Stimulated activated CD4-positive, alpha-beta T cell treated with anti-CD3 and anti-CD28 coated beads, TNF-alpha, amount 100 ng/mL, for 4 hours (primary cell): ENCODE data around the gene SLC8A2.
"Not testable (repeated sequence)": the region's sequence is repeated elsewhere in the genome, so short reads cannot be mapped to it uniquely, and the experiment has no call there.

Source experiments
- DNase-seq, 3 experiments: peaks; one replicate each; pipeline ENCODE4 v3.0.0-alpha.2; 2020; ENCODE audit warnings: low read depth in 3 of 3

SLC8A2 gene

DNA sequence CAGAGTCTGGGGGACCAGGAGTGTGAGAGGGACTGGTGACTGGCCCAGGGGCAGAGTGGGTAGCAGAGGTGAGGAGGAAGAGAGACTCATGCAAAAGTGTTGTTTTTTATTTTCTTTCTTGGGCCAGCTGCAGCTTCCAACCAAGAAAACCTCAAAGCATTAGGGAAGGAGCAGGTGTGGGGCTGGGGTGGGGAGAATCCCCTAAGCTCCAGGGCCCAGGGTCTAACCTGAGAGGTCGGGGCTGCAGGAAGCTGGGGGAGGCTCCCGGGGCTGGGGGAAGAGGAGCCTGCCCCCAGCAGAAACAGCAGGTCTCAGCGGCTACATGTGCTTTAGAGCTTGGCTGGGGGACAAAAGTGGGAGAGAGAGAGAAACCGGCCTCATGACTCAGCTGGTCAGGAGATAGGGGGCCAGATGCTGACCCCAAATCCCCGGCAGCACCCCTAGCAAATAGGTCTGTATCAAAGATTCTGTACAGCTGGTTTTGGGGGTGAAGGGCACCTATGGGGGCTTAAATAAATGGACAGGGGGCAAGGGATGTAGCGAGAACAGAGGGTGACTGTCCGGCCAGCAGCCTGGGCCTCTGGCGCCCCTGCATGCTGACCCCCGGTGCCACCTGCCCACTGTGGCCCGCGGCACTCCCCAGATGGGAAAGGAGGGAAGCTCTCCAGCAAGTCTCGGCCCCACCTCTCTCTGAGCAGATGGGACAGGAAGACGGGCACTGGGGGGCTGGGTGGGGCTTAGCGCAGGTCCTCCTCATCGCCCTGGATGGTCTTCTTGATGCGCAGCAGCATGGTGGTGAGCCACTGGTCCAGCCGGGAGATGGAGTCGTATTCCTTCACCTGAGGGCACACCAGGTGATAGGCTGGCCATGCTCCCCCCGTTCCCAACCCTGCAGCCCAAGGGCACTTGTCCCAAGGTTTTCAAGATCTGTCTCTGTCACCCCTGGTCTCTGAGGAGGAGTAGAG lies 16.1 kb upstream of the SLC8A2 start:
- DNase-seq: no peak

DNA sequence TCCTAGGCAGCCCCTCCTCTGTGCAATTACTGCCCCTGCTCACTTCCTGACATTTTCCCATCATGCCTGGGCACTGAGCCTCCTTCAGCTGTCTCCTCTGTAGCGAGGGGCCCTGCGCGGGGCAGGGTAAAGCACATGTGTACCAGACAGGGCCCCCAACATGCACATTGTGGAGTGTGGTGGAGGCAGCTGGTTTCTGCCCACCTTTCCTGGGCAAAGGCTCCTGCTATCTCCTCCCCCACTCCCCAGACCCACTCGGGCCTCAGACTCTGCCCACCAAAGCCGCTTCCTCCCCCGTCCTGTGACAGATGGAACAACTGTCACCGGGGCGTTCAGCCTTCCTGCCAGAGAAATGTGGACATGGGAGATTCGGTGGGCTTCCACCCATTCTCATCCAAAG lies 15.2 kb upstream of the SLC8A2 start:
- no peak for DNase-seq

DNA sequence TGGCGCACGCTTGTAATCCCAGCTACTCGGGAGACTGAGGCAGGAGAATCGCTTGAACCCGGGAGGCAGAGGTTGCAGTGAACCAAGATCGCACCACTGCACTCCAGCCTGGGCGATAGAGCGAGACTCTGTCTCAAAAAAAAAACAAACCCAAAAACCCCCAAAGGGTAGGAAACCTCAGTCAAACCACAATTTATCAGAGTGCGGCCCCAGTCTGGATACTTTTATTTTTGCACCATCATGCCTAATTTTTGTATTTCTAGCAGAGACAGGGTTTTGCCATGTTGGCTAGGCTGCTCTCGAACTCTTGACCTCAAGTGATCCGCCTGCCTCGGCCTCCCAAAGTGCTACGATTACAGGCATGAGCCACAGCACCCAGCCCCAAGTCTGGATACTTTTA lies 14.5 kb upstream of the SLC8A2 start:
- DNase-seq: not testable (repeated sequence)

DNA sequence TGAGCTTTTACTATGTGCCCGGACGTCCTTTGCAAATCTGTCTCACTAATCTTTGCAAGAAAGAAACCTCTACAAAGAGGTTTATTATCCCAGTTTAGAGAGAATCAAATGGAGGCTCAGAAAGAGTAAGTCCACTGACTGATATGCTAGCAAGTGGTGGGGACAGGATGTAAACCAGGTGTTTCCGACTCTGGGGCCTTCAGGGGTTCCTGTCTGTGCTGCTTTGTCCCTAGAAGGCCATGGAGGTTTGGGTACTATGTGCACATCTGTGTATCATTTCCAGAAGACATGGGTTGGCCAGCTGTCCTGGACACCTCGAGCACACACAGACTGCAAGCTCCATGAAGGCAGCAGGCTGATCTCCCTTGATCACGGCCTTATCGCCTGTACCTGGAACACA lies 13.5 kb upstream of the SLC8A2 start:
- no peak for DNase-seq

DNA sequence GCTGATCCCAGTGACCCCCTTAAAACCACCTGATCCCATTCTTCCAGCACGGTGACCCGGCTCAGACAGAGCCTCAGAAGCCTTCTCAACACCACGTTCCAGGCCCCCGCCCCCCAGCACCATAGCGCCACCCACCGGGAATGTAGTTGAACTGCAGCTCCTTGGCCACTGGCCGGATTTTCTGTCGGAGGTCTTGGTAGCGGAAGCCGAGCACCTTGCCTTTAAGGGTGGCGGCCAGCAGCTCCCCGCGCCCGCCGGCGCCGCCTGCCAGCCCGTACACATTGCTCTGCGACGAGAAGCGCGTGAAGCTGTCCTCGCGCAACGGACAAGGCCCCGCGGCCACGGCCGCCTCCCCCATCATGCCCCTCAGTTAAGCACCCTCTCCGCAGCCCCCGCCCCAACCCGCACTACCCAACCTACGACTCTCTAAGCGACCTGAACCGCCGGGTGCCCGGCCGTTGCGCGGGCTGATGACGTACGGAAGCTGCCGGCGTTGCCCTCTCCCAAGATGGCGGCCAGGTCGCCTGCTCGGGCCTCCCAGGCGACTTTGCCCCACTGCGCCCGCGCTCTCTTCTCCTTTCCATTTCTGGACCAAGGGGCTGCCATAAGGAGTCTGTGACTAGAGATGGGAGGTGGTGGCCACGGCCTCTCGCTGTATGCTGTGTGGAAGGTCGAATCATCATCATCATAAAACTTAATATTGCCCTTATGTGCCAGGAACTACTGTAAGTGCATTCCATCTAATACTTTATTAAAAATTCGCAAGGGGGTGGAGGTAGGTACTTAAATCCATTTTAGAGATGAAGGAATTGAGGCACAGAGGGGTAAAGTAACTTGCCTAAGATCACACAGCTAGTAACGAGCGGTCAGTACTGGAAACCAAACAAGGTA lies 12.4 kb upstream of the SLC8A2 start, which contains the start of gene KPTN:
TSS of gene KPTN (minus strand) at position 420 of the 891 bp plus-strand sequence. CDS start at position 361, 59 bp downstream.
- DNase-seq: peak; percentile 78 to 84 (median 81)

DNA sequence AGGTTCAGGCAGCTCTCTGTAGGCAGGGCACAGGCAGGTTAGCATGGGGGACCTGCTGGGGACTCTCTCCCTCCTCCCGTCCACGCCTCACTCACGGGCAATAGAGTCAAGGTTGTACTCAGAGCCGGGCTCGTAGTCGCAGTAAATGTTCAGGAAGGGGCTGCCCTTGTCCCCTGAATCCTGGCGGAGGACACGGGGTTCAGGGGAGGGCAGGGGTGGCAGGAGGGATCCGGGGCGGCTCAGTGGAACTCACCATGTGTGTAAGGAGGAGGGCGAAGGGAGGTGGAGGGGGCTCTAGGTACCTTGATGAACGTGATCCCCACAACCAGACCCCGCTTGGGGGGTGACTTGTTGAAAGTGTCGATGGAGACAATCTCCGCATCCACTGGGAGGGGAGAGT lies 11.5 kb upstream of the SLC8A2 start:
- no peak for DNase-seq

DNA sequence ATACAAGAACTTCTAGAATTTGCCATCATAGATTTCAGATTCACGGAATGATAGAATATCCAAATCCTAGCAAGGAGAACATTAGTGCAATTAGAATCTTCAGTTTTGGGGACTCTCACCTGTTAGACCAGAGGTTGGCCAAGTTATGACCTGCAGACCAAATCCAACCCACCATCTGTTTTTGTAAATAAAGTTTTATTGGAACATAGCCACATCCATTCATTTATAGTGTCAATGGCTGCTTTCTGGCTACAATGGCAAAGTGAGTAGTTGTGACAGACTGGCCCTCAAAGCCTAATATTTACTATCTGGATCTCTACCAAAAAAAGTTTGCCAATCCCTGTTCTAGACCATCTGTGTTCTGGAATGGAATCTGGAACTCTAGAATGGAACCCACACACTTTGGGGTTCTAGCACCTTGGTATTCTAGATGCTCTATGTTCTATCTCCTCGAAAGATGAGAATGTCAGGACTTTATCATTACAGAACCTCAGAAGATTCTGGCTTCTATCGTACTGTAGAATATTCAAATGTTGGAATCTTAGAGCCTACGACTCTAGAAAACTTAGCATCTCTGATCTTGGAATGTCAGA lies 9.9 kb upstream of the SLC8A2 start:
- DNase-seq: no peak

DNA sequence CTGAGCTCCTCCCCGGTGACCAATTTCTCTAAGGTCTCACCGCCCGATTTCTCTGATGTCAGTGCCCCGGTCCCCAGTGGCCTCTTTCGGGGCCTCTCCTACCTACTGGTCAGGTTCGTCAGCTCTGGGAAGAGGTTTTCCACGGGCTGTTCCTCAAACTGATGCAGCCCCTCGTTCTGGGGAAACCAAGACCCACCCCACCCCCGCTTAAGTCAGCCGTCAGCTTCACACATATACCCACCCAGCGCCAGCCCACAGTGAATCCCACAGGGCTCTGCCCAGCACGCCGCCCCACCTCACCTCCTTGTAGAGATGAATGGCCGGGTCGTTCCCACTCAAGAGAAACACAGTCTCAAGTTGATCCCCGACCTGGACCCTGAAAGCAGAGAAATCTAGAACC lies 9.0 kb upstream of the SLC8A2 start:
- no peak for DNase-seq

DNA sequence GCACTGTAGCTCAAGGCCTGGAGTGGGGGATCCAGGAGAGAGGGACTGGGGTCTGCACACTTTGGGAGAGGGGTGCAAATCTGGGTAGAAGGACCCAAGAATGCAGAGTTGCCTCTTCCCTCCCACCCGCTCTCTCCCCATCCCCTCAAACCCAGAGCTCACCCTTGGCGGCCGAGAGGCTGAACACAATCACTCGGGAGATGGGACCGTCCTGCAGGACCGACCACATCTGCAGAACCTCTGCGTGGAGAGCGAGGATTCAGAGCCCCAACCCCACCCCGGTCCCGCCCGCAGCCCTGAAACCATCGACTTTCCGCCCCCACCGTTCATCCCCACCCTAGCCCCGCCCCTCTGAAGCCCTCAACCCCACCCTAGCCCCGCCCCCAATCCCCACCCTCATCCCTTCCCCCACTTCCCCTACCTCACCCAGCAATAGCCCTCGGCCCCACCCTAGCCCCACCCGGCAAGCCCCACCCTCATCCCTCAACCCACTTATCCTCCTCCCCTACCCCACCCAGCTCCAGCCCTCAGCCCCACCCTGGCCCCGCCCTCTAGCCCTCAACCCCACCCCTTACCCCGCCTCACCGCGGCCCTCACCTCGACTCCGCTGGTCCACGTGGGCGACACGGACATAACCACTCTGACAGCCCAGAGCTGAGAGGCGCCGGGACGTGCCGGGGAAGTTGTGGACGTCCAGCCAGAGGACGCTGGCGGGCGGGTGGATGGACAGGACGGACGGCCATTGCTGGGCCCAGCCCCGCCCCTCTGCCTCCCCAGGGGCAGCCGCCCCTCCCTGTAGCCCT lies 8.2 kb upstream of the SLC8A2 start:
- no peak for DNase-seq

DNA sequence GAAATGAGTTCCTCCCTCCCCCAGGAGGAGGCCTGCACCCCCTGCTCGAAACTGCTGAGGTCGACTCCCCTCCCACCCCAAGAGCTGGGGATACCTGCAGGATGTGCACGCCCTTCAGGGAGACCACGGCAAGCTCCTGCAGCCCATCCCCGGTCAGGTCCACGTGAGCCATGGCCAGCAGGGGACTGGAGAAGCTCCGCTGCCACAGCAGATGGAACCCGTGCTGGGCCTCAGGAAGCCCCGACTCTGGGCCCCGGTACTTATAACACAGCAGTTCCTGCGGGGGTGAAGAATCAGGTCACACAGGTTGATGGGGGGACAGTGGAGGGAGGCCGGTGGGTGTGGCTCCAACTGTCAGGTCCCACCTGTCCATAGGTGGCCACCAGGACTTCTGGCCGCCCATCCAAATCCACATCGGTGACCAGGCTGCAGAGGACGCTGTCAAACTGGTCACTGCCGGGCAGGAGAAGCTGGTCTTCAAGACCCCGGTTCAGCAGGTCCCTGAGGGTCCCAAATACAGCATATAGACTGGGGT lies 4.8 kb upstream of the SLC8A2 start:
- DNase-seq: no peak

DNA sequence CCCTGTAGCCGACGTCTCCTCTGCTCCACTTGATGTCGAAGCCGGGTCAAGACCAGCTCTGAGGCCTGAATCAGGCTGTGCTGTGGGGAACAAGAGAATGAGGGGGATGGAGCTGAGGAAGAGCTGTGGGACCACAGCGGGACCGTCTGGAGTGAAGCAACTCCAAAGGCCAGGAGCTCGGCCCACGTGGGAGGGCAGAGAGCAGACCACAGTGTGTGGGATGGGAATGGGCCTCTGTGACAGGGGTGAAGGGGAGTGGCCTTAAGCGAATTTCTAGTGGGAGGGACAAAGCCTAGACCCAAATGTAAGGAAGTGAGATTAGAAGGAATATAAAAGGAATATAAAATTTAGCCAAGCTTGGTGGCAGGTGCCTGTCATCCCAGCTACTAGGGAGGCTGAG lies 3.8 kb upstream of the SLC8A2 start:
- no peak for DNase-seq

DNA sequence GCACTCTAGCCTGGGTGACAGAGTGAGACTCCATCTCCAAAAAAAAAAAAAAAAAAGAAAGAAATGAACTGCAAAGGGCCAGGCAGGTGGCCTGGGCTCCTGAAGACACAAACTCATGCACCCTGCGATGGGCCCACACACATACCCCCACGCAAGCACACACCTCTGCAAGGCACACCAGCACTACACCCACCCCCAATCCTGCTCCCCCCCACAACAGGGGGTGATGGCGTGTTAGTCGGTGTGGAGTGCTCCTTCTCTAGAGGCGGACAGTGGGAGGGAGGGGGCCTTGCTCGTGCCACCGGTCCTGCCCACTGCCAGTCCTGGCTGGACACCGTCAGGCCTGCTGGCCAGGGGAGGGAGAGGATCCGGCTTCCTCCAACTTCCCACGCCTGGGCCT lies 1.6 kb upstream of the SLC8A2 start:
- DNase-seq: no peak

DNA sequence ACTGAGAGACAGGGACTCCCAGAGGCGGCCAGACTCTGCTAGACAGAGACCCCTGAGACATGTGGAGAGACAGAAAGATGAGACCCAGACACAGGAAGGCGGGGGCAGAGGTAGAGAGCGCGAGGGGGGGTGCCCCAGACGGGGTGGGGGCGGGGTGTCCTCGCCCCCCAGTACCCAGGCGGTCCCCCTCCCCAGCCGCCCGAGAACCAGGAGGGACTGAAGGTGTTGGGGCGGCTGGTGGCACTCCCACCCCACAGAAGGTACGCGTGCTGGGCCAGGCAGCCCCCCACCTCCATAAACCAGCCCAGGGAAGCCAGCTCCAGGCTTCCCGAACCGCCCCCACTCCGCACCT lies 336 bp downstream of the SLC8A2 start:
- no peak for DNase-seq

DNA sequence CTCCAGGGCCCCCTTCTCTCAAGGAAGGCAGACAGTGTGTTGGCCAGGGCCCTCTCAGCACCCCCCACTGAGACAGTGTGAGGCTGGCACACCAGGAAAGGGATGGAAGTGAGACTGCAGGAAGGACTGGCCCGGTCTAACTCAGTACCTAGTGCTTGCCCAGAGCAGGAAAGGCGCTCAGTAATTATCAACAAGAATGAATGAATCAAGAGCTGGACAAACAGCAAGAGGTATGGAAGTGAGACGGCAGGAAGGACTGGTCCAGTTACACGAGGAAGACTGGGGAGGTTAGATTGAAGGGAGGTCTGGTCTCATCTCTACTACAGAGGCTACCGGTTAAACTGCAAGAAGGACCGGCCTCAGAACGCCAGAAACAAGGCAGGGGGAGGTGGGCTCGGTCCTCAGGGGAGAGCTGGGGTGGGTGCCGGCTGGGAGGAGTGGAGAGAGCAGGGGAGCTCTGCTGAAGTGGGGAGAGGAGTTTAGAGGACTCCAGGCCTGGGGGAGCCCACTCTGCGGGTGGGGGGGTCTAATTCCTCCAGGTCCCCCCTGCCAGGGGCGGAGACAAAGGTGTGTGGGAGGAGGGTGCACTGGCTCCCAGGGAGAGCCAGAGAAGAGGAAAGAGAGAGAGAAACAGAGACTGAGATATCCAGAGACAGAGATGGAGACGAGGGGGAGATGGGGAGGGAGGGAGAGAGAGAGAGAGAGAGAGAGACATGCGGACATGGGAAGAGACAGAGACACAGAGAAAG lies 1.1 kb downstream of the SLC8A2 start:
- DNase-seq: no peak

DNA sequence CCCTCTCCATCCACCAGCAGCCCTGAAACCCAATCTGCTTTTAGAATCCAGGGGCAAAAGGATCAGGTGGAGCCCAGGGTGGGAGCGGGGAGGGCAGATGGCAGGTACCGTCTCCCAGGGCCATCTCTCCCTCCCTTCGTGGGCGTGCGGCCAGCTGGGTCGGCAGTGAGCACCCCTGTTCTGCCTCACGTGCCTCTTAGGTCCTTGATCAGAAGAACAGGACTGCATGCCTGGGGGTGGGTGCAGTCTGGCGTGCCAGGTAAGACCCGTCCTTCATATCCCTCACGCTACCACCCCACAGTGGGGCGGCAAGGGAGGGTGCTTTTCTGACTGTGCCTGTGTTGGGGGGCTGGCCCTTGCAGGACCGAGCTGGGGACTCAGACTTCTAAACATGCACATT lies 2.0 kb downstream of the SLC8A2 start:
- no peak for DNase-seq

DNA sequence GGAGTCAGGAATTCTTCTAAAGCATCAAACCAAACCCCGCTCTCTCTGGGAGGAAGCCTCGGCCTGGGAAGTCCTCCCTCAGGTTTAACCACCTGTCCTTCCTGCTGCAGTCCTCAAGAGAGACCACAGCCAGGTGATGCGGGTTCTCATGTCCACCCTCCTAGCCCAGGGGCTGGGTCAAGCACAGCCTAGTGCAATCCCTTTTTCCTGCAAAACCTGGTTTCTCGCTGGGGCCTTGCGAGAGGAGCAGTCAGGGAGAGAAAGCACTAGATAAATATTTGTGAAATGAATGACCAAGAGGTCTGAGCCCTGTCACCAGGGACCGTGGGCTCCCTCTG lies 2.4 kb downstream of the SLC8A2 start:
- no peak for DNase-seq

DNA sequence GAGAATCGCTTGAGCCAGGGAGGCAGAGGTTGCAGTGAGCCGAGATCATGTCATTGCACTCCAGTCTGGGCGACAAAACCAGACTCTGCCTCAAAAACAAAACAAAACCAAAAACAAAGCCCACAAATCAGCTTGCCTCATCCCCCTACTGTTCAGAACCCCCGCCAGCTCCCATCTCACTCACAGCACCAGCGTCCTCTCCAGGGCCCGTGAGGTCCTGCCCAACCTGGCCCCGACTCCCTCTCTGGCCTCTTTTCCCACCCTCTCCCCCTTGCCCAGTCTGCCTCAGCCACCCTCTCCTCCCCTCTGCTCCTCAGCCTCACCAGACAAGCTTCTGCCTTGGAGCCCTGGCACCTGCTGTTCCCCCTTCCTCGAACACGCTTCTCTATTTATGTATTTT lies 3.8 kb downstream of the SLC8A2 start:
- DNase-seq: no peak

DNA sequence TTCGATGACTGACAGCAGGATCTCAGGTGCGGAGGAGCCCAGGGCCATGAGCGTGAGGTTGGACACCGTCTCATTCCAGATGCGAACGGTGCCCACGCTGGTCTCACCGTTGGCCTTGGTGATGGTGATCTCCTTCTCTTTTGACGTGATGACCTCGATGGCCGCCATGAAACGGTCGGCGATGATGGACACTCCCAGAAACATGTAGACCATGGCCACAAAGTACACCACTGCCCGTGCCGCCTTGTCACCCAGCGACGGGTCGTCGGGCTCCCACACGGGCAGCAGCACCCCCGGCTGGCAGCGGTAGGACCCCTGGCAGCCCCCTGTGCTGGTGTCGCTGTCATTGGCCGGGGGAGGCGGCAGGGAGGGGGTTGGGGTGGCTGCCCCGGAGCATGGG lies 5.7 kb downstream of the SLC8A2 start:
- no peak for DNase-seq

DNA sequence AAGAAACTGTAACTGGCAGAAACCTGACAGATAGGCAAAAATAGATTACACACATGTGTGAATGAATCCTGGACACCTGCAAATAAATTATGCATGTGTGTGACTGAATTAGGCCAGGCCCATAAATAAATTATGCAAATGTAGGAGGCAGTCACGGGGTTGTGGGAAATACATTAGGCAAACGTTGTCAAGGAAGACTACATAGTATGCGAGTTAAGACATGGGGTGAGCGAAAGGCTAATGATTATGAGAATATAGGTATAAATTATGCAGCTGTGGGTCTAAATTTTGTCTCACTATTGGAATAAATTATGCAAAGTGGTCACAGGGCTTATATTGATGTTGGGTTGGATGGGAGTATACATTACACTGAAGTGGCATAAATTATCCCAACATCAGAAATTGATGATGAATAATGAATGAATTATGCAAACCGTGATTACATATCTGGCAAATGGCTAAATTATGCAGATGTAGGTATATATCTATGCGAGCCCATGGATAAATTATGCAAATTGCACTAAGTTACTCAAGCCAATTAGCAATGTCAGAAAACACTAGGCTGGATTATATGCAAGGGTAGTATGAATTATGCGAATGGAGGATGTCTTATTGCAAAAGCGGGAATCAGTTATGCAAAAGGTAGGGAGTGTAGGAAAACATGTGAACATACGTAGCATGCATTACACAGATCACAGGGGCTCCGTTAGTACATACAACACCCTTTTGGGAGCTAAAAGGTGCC lies 6.8 kb downstream of the SLC8A2 start:
- no peak for DNase-seq

DNA sequence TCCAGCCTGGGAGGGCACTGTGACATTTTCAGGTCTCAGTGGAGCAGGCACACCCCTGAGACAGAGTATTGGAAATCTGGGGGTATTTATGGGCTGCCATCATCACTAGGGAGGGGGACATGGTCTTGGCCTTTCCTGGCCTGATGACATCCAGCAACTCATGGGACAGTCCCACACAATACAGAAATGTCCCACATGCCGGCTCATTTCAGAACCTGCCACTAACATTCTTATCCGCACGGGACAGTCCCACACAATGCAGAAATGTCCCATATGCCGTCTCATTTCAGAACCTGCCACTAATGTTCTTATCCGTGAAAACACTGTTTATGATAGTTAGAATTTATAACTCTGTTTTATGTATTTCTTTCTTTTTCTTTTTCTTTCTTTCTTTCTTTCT lies 9.8 kb downstream of the SLC8A2 start:
- DNase-seq: no peak
